ENCODE data around the gene BTBD9.

DNA sequence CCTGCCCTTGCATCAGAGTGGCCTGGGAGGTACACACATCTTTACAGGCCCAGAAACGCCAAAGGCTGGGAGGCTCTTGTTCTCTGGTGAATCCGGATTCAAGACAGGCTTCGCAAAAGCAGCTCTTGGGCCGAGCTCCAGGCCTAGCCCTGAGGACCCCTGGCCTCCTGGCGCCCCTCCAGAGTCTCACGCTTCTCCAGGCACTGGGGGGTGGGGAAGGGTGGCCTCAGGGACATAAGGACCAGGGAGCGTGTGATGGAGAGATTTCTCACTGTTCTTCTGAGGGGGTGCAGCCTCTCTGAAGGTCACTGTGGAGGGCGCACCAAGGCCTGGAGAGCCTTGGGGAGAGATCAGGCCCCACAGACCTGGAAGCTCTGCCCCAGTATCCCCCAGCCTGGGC is 471.0 kb downstream of the BTBD9 start:
- TF ChIP-seq POLR2AphosphoS2 (IDR thresholded peaks at IDR 0.05; ENCODE audit: low read depth, low read length) (no peak), PBX3 (CRISPR knock-in tag; IDR thresholded peaks at IDR 0.05; ENCODE audit: borderline replicate concordance) (no peak), SP1 (IDR thresholded peaks at IDR 0.05) (no peak), SP1 (CRISPR knock-in tag; IDR thresholded peaks at IDR 0.05) (no peak), TCF7 (IDR thresholded peaks at IDR 0.05; ENCODE audit: low read depth) (no peak), SETDB1 (CRISPR knock-in tag; IDR thresholded peaks at IDR 0.05; ENCODE audit: borderline replicate concordance) (no peak), FOXC1 (CRISPR knock-in tag; IDR thresholded peaks at IDR 0.05; ENCODE audit: borderline replicate concordance) (no peak), ZFX (CRISPR knock-in tag; IDR thresholded peaks at IDR 0.05; ENCODE audit: low read depth) (no peak), CBX1 (IDR thresholded peaks at IDR 0.05; ENCODE audit: low read depth) (no peak), POLR2AphosphoS5 (IDR thresholded peaks at IDR 0.05; ENCODE audit: low read depth, low read length) (no peak), HMGXB4 (CRISPR knock-in tag; IDR thresholded peaks at IDR 0.05; ENCODE audit: borderline replicate concordance in 1 of 2, low read depth in 1 of 2) (no peak), TAF1 (CRISPR knock-in tag; IDR thresholded peaks at IDR 0.05) (no peak)
